Keratinocyte (primary cell): ENCODE data around the gene LRP1B. TPM values are rescaled to one million over a fixed set of nuclear protein-coding genes. Genes with fewer than 3 reads are reported as not detected.

Source experiments
- DNase-seq: peaks from one replicate; pipeline ENCODE4 v3.0.0-alpha.2; 2011; ENCODE audit warnings: low read depth, missing footprints, low spot score
- FAIRE-seq: peaks from 2 replicates; lab custom pipeline; 2011; peaks lifted over from hg19 to GRCh38; lab: Jason Lieb, UNC
- H2AFZ ChIP-seq: 2 replicates; pipeline ENCODE4 v1.6.0; 2012; ENCODE audit warnings: low read length, control low read depth, inconsistent platforms; ENCODE audit not compliant: control insufficient read depth
- H3K27ac ChIP-seq: 2 replicates; pipeline ENCODE4 v1.5.1; 2011; ENCODE audit warnings: low read length; ENCODE audit not compliant: control insufficient read depth, insufficient read depth
- H3K27me3 ChIP-seq: 3 replicates; pipeline ENCODE4 v1.6.0; 2011; ENCODE audit warnings: low read length; ENCODE audit not compliant: control insufficient read depth, insufficient read depth; ENCODE audit errors: extremely low read depth
- H3K36me3 ChIP-seq, 2 experiments: 2 replicates in 1 of 2; 3 replicates in 1 of 2; pipeline ENCODE4 v1.5.1; 2011; ENCODE audit warnings: low read length in 2 of 2, mild to moderate bottlenecking in 1 of 2; ENCODE audit not compliant: control insufficient read depth in 2 of 2, insufficient read depth in 2 of 2; ENCODE audit errors: extremely low read depth in 1 of 2
- H3K4me1 ChIP-seq: 3 replicates; pipeline ENCODE4 v1.5.1; 2011; ENCODE audit warnings: low read length; ENCODE audit not compliant: control insufficient read depth, insufficient read depth; ENCODE audit errors: extremely low read depth
- H3K4me2 ChIP-seq: 3 replicates; pipeline ENCODE4 v1.6.0; 2011; ENCODE audit warnings: low read depth, low read length; ENCODE audit not compliant: control insufficient read depth, insufficient read depth; ENCODE audit errors: extremely low read depth
- H3K4me3 ChIP-seq, 3 experiments: fragments of 200-600 bp in 1 of 3; sonication (generic) in 1 of 3; 2 replicates in 2 of 3; 3 replicates in 1 of 3; pipeline ENCODE4 v1.5.1; 2011 to 2016; ENCODE audit warnings: low read length in 3 of 3, mild to moderate bottlenecking in 3 of 3, control low read depth in 2 of 3, inconsistent platforms in 1 of 3, low read depth in 1 of 3, mixed read lengths in 1 of 3, mixed run types in 1 of 3, moderate library complexity in 1 of 3; ENCODE audit not compliant: control insufficient read depth in 2 of 3, insufficient read depth in 2 of 3; ENCODE audit errors: extremely low read depth in 1 of 3
- H3K79me2 ChIP-seq: 2 replicates; pipeline ENCODE4 v1.6.0; 2012; ENCODE audit warnings: low read length; ENCODE audit not compliant: control insufficient read depth, insufficient read depth
- H3K9ac ChIP-seq: 3 replicates; pipeline ENCODE4 v1.6.0; 2011; ENCODE audit warnings: low read length; ENCODE audit not compliant: control insufficient read depth, insufficient read depth; ENCODE audit errors: extremely low read depth
- H3K9me1 ChIP-seq: 3 replicates; pipeline ENCODE4 v1.6.0; 2011; ENCODE audit warnings: low read length; ENCODE audit not compliant: control insufficient read depth, insufficient read depth; ENCODE audit errors: extremely low read depth
- H3K9me3 ChIP-seq: 2 replicates; pipeline ENCODE4 v1.5.1; 2012; ENCODE audit warnings: low read depth, low read length; ENCODE audit not compliant: control insufficient read depth
- H4K20me1 ChIP-seq: 3 replicates; pipeline ENCODE4 v1.6.0; 2011; ENCODE audit warnings: low read length; ENCODE audit not compliant: control insufficient read depth, insufficient read depth; ENCODE audit errors: extremely low read depth
- CTCF ChIP-seq, 3 experiments: IDR thresholded peaks in 1 of 3; conservative IDR thresholded peaks in 1 of 3; optimal IDR thresholded peaks in 1 of 3; 2 replicates in 2 of 3; 3 replicates in 1 of 3; pipeline versions ENCODE3 to v1.5.1; 2011; ENCODE audit warnings: low read length in 3 of 3, mild to moderate bottlenecking in 3 of 3, moderate library complexity in 2 of 3, control low read depth in 1 of 3, inconsistent platforms in 1 of 3; ENCODE audit not compliant: insufficient read depth in 2 of 3; ENCODE audit errors: extremely low read depth in 1 of 3
- EZH2 ChIP-seq: IDR thresholded peaks from one replicate; pipeline ENCODE4 v1.6.1; 2012; ENCODE audit warnings: inconsistent platforms, mild to moderate bottlenecking, low read length, moderate library complexity
- dilution Hi-C: fragments of 300-500 bp; cut with MboI; formaldehyde crosslinking; loops from one replicate; pipeline ENCODE4 v1.7.0; 2020; ENCODE audit warnings: low sequenced_read_pairs; ENCODE audit not compliant: extremely low pct_ligation_motif_present
- polyA plus RNA-seq, 5 experiments: library from polyadenylated mRNA; depleted of rRNA in 3 of 5; stranded (reverse) in 3 of 5; stranded (forward) in 1 of 5; unstranded in 1 of 5; fragments of >200 nt; gene quantifications; 1 replicate in 1 of 5; 2 replicates in 3 of 5; 3 replicates in 1 of 5; pipeline versions ENCODE4 v1.2.1 to v1.2.3, GENCODE V29; 2011 to 2012; ENCODE audit warnings: missing spikeins in 2 of 5, low read depth in 1 of 5, low replicate concordance in 1 of 5

LRP1B gene
- polyA plus RNA-seq, 1 donor (not counting 4 experiments of a cell fraction or from before 2014, with no cell fraction given): not detected

GRCh38 chr2:141710589-141711239, 420.1 kb downstream of the LRP1B start:
- Histone ChIP-seq H3K9me1 (no peaks in the 10 kb centered on the region), H3K4me2 (no peak overlapping the region), H2AFZ (no peak overlapping the region), H3K79me2 (no peaks in the 10 kb centered on the region), H3K4me1 (no peaks in the 10 kb centered on the region), H3K27ac (no peak overlapping the region), H3K4me3 (no peak overlapping the region), H3K9me3 (no peaks in the 10 kb centered on the region), H3K27me3 (no peaks in the 10 kb centered on the region), H3K36me3 (no peaks in the 10 kb centered on the region), H4K20me1 (no peaks in the 10 kb centered on the region), H3K9ac (no peak overlapping the region)
- TF ChIP-seq EZH2: no peak
- no peak for TF ChIP-seq CTCF (optimal IDR thresholded peaks at IDR 0.05 in 1 of 3, IDR thresholded peaks at IDR 0.05 in 1 of 3, conservative IDR thresholded peaks at IDR 0.05 in 1 of 3; ENCODE audit: extremely low read depth in 1 of 3, insufficient read depth in 2 of 3, low read length in 3 of 3)
- DNase-seq (no peak), FAIRE-seq (no peak)
- dilution Hi-C loops: no loop called here

DNA sequence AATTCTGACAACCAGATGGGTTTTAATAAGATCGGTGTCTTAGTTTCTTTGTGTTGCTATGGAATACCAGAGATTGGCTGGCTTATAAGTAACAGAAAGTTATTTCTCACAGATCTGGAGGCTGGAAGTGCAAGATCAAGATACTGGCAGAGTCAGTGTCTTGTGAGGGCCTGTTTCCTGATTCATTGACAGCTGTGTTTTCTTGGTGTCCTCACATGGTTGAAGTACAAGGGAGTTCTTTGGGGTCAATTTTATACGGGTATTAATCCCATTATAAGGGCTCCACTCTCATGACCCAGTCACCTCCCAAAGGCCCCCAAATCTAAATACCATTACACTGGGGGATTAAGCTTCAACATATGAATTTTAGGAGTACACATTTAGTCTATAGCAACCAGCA, 421.1 kb downstream of the LRP1B start:
- Histone ChIP-seq H3K79me2 (no peaks in the 10 kb centered on the region), H3K9me1 (no peaks in the 10 kb centered on the region), H2AFZ (no peak overlapping the region), H3K4me2 (no peak overlapping the region), H3K9ac (no peak overlapping the region), H3K27me3 (no peaks in the 10 kb centered on the region), H3K4me1 (no peaks in the 10 kb centered on the region), H3K27ac (no peak overlapping the region), H3K36me3 (no peaks in the 10 kb centered on the region), H4K20me1 (no peaks in the 10 kb centered on the region), H3K4me3 (no peak overlapping the region), H3K9me3 (no peaks in the 10 kb centered on the region)
- DNase-seq: no peak
- no peak for TF ChIP-seq EZH2
- TF ChIP-seq CTCF (optimal IDR thresholded peaks at IDR 0.05 in 1 of 3, IDR thresholded peaks at IDR 0.05 in 1 of 3, conservative IDR thresholded peaks at IDR 0.05 in 1 of 3; ENCODE audit: extremely low read depth in 1 of 3, insufficient read depth in 2 of 3, low read length in 3 of 3): no peak
- dilution Hi-C loops: no loop called here
- FAIRE-seq: no peak
